OCI-LY7 (cell line): ENCODE data around the gene NCKIPSD. TPM values are rescaled to one million over a fixed set of nuclear protein-coding genes. Genes with fewer than 3 reads are reported as not detected.

ENCODE experiments used
- BruUV-seq: library from RNA; stranded (reverse); fragments of 400-500 nt; replicated peaks from 2 replicates; lab custom pipeline; 2021; lab: Mats Ljungman, UMichigan
- CTCF ChIA-PET: fragments of 300-600 bp; sonication (Branson Sonifier 250); formaldehyde crosslinking; loops from one replicate; lab custom pipeline; 2022; ENCODE audit warnings: antibody characterized with exemption; ENCODE audit not compliant: unreplicated experiment; lab: Charles Lee
- POLR2A ChIA-PET: fragments of 300-600 bp; sonication (Branson Sonifier 250); formaldehyde crosslinking; loops from one replicate; lab custom pipeline; 2022; ENCODE audit warnings: antibody characterized with exemption; lab: Charles Lee
- DNase-seq: peaks from one replicate; pipeline ENCODE4 v3.0.0-alpha.2; 2015; ENCODE audit warnings: low spot score
- H2AFZ ChIP-seq: fragments of 200-600 bp; sonication (generic), shearing (Covaris generic); 2 replicates; pipeline ENCODE4 v1.6.1; 2014; ENCODE audit warnings: mild to moderate bottlenecking, antibody characterized with exemption, low read length, moderate library complexity
- H3K27ac ChIP-seq: fragments of 200-600 bp; sonication (generic); 2 replicates; pipeline ENCODE4 v1.5.1; 2014; ENCODE audit warnings: mixed run types, low read depth, mild to moderate bottlenecking, moderate library complexity, low read length, inconsistent platforms; ENCODE audit not compliant: poor library complexity, severe bottlenecking
- H3K36me3 ChIP-seq: fragments of 200-600 bp; sonication (generic); 2 replicates; pipeline ENCODE4 v1.6.1; 2014; ENCODE audit warnings: mild to moderate bottlenecking, antibody characterized with exemption, low read length, moderate library complexity, mixed read lengths; ENCODE audit not compliant: insufficient read depth
- H3K4me1 ChIP-seq: fragments of 200-600 bp; sonication (generic); 2 replicates; pipeline ENCODE4 v1.5.1; 2014; ENCODE audit warnings: mild to moderate bottlenecking, low read length; ENCODE audit not compliant: insufficient read depth, poor library complexity, severe bottlenecking
- H3K4me2 ChIP-seq: fragments of 200-600 bp; sonication (generic); 2 replicates; pipeline ENCODE4 v1.6.1; 2014; ENCODE audit warnings: mild to moderate bottlenecking, low read length
- H3K4me3 ChIP-seq: fragments of 200-600 bp; sonication (generic); 2 replicates; pipeline ENCODE4 v1.5.1; 2014; ENCODE audit warnings: mild to moderate bottlenecking, low read depth, low read length; ENCODE audit not compliant: poor library complexity, severe bottlenecking
- H3K79me2 ChIP-seq: fragments of 200-600 bp; sonication (generic); 2 replicates; pipeline ENCODE4 v1.6.1; 2016; ENCODE audit warnings: low read depth, mild to moderate bottlenecking, low read length, moderate library complexity, mixed read lengths; ENCODE audit not compliant: insufficient read depth
- H3K9me2 ChIP-seq: fragments of 200-600 bp; sonication (generic); 2 replicates; pipeline ENCODE4 v1.6.1; 2016; ENCODE audit warnings: mild to moderate bottlenecking, low read length, mixed read lengths; ENCODE audit not compliant: insufficient read depth
- H3K9me3 ChIP-seq: fragments of 200-600 bp; sonication (generic); 2 replicates; pipeline ENCODE4 v1.6.1; 2014; ENCODE audit warnings: mild to moderate bottlenecking, mixed run types, low read length, mixed read lengths
- H4K20me1 ChIP-seq: fragments of 200-600 bp; sonication (generic); 2 replicates; pipeline ENCODE4 v1.6.1; 2014; ENCODE audit warnings: mild to moderate bottlenecking, antibody characterized with exemption, low read length, moderate library complexity, mixed read lengths; ENCODE audit not compliant: insufficient read depth
- CTCF ChIP-seq: fragments of 200-600 bp; sonication (generic); conservative IDR thresholded peaks from 2 replicates; pipeline ENCODE4 v1.5.1; 2014; ENCODE audit warnings: mild to moderate bottlenecking, antibody characterized with exemption, low read length, moderate library complexity, mixed read lengths
- EZH2phosphoT487 ChIP-seq: fragments of 200-600 bp; sonication (generic); IDR thresholded peaks from 2 replicates; pipeline ENCODE4 v1.6.1; 2018; ENCODE audit warnings: low read depth, borderline replicate concordance, mild to moderate bottlenecking, mixed run types, antibody characterized with exemption, low read length, moderate library complexity, mixed read lengths
- intact Hi-C: fragments of 100-400 bp; cut with micrococcal nuclease; formaldehyde crosslinking; loops from one replicate; pipeline ENCODE4 v1.10.0; 2022; ENCODE audit not compliant: unreplicated experiment
- total RNA-seq, 2 experiments: library from RNA; depleted of rRNA in 1 of 2; stranded (reverse); fragments of >200 nt in 1 of 2; shearing (Covaris generic) in 1 of 2; gene quantifications; 2 replicates each; pipeline ENCODE4 v1.2.3, GENCODE V29; 2014 to 2022

NCKIPSD gene
- total RNA-seq, 2 experiments from 2014 or later: 34.8 to 39.9 TPM

GRCh38 chr3:48708481-48708889 lies 22.8 kb upstream of the NCKIPSD start:
- Histone ChIP-seq H3K4me1 (peaks cover 9% of the 10 kb centered on the region), H3K9me3 (no peaks in the 10 kb centered on the region), H3K79me2 (peaks cover 91% of the 10 kb centered on the region), H3K4me2 (no peak overlapping the region), H4K20me1 (no peaks in the 10 kb centered on the region), H2AFZ (no peak overlapping the region), H3K9me2 (no peaks in the 10 kb centered on the region), H3K27ac (no peak overlapping the region), H3K4me3 (no peak overlapping the region), H3K36me3 (peaks cover 82% of the 10 kb centered on the region)
- no TSS peak for BruUV-seq
- CTCF ChIA-PET: interaction anchor here (1.2 kb wide), 1 partner anchor 8 kb away, joined by 3 read pairs; the partner anchor contains the start of gene IP6K2
- POLR2A ChIA-PET: interaction anchor here (0.5 to 0.9 kb wide), 2 partner anchors 11 to 197 kb away, joined by 3 to 4 read pairs; no protein-coding TSS in a partner anchor
- intact Hi-C loops: no loop called here
- DNase-seq: no peak
- no peak for TF ChIP-seq CTCF
- TF ChIP-seq EZH2phosphoT487: no peak

GRCh38 chr3:48707157-48707556 lies 21.4 kb upstream of the NCKIPSD start:
- TSS peak; percentile 15 for BruUV-seq
- CTCF ChIA-PET: no interaction called here
- Histone ChIP-seq H3K9me3 (no peaks in the 10 kb centered on the region), H3K36me3 (peaks cover 81% of the 10 kb centered on the region), H3K4me1 (peaks cover 9% of the 10 kb centered on the region), H3K4me2 (no peak overlapping the region), H3K79me2 (peaks cover 92% of the 10 kb centered on the region), H3K27ac (no peak overlapping the region), H3K9me2 (no peaks in the 10 kb centered on the region), H3K4me3 (no peak overlapping the region), H4K20me1 (no peaks in the 10 kb centered on the region), H2AFZ (no peak overlapping the region)
- TF ChIP-seq CTCF (no peak), EZH2phosphoT487 (no peak)
- POLR2A ChIA-PET: interaction anchor here (0.9 kb wide), 1 partner anchor 15 kb away, joined by 3 read pairs; no protein-coding TSS in a partner anchor
- DNase-seq: no peak
- intact Hi-C loops: no loop called here

GRCh38 chr3:48702320-48702920 lies 16.7 kb upstream of the NCKIPSD start:
- no peaks in the 10 kb centered on the region for H4K20me1 ChIP-seq
- no peak for DNase-seq

More at GRCh38 chr3:48702320-48702920, 16.7 kb upstream of the NCKIPSD start:
- intact Hi-C loops: no loop called here
- no peak overlapping the region for H2AFZ ChIP-seq
- H3K4me2 ChIP-seq: no peak overlapping the region
- no peaks in the 10 kb centered on the region for H3K9me2 ChIP-seq
- peaks cover 86% of the 10 kb centered on the region for H3K36me3 ChIP-seq
- POLR2A ChIA-PET: interaction anchor here (0.6 to 0.7 kb wide), 2 partner anchors 18 to 316 kb away, joined by 5 to 6 read pairs; no protein-coding TSS in a partner anchor
- no peak for TF ChIP-seq EZH2phosphoT487
- TF ChIP-seq CTCF: no peak
- H3K79me2 ChIP-seq: peaks cover 93% of the 10 kb centered on the region
- H3K27ac ChIP-seq: no peak overlapping the region
- no peak overlapping the region for H3K4me3 ChIP-seq
- H3K9me3 ChIP-seq: no peaks in the 10 kb centered on the region
- no TSS peak for BruUV-seq
- CTCF ChIA-PET: no interaction called here
- no peaks in the 10 kb centered on the region for H3K4me1 ChIP-seq
